NCI-H774 (cell line): ENCODE data around the gene CD226.
"Not testable (repeated sequence)": the region's sequence is repeated elsewhere in the genome, so short reads cannot be mapped to it uniquely, and the experiment has no call there.

Experiments used
- DNase-seq: peaks from one replicate; lab custom pipeline; 2025; lab: John Stamatoyannopoulos, UW

Gene CD226

DNA sequence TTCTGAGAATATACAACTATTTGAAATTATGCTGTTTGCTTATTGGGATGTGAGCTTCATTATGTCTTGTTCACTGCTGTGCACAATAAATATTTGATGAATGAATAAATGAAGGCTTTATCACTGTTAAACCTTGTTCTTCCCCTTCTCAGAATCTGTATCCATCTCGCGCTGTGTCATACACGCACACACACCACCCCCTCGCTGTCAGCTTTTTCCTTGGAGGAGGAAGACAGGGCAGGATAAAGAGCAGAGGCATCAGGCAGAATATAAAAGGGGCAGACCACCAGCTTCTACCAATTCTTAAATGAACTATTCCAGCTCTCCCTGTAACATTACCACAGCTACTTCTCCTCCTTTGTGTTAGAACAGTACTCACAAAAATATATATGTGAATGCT lies 75.0 kb downstream of the CD226 start:
- DNase-seq = no peak

DNA sequence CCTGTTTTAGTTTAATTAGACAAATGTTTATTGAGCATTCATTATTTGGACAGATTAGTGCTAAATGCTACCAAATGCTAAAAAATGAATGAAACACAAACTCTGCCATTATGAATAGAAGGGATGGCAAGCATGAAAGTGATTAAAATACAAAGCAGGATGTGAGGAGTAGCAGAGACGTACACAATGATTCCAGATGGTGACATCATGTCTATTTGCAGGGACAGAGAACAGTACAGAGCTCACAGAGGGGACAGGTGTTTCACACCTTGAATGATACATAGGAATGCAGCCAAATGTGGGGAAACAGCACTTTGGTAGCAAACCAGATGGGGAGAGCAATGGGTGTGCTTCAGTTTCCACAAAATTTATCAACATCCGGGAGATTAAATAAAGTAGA lies 76.3 kb downstream of the CD226 start:
- DNase-seq = peak; percentile 49

DNA sequence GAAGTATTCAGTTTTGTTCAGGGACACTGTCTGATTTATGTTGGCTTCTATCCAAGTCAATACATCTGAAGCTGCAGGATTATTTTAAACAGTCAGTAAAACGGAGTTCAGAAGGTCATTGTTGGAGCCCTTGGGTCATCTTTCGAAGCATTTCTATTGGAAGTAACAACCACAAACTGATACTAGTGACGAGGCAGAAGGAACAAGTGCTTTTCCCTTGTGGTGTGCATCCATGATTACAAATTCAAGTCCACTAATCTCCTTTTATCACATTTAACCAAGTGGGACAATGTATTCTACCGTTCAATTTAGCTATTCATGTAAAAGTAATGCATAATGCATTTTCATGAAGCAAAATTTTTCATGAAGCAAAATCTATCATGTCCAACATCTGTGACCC lies 76.9 kb downstream of the CD226 start:
- DNase-seq = no peak

DNA sequence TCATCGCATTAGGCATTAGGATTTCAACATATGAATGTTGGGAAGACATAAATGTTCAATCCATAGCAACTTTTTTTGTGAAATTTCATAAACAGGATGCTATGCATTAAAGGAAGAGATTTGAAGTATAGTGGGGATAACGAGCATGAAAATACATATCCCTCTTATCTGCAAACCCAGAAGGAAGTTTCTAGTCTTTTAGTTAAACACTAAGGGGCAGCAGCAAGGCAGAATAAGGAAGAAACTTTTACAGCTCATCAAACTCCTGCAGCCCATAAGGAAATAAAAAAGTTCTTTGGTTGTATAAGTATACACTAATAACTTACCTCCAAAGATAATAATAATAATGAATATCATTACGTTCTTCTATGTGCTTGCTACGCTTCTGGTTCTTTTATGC lies 81.5 kb downstream of the CD226 start:
- no peak for DNase-seq

- DNase-seq = no peak
Measured at GRCh38 chr18:69865776-69866175, 81.9 kb downstream of the CD226 start.

DNA sequence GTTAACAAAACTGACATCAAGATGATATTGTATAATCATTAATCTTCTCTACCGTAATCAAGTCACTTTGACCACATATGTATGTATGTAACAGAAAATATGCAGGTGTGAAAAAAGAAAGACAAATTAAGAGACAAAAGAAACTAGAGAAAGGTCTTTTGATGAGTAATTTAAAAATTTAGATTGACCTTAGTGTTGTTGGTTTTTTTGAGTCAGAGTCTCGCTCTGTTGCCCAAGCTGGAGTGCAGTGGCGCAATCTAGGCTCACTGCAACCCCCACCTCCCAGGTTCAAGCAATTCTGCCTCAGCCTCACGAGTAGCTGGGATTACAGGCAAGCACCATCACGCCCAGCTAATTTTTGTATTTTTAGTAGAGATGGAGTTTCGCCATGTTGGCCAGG lies 82.9 kb downstream of the CD226 start:
- DNase-seq = not testable (repeated sequence)

GRCh38 chr18:69858897-69859296 lies 88.8 kb downstream of the CD226 start:
- no peak for DNase-seq

DNA sequence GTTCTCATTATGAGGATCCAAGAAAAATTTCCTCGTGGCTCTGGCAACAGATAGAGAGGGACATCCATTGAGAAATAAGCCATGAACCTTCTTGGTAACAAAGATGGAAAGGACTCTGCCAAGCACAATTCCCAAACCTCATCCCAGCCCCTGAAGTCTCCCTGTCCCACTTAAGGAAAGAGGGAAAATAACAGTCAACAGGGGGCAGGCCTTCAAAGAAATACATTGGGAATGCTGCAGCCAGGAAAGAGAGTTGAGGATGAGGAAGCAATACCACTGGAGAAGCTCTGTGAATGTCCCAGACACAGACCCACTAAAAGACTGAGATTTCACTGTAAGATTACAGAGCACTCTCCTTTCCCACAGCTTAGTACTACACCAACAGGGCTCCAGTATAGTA lies 93.2 kb downstream of the CD226 start:
- no peak for DNase-seq

- no peak for DNase-seq
Measured at GRCh38 chr18:69853051-69853450, 94.6 kb downstream of the CD226 start.

- DNase-seq = no peak
Measured at GRCh38 chr18:69845593-69846506, 101.8 kb downstream of the CD226 start.

DNA sequence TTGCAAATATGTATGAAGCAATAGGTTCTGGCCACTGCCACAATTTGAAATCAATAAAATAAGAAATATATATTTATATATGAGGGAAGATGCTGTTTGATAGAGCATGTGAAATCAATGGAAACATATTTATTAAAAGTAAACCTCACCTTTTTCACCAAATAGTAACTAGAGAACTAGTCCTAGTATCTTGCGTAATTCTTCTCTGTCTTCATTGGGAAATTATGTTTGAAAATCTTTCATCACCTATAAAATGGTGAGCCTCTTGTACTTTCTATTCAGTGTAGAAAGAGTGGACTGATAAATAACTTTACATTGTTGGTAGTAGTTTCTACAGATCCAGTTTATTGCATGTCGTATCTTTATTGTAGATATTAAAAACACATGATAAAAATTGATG lies 103.0 kb downstream of the CD226 start:
- no peak for DNase-seq

GRCh38 chr18:69843015-69843414 lies 104.7 kb downstream of the CD226 start:
- DNase-seq = no peak

DNA sequence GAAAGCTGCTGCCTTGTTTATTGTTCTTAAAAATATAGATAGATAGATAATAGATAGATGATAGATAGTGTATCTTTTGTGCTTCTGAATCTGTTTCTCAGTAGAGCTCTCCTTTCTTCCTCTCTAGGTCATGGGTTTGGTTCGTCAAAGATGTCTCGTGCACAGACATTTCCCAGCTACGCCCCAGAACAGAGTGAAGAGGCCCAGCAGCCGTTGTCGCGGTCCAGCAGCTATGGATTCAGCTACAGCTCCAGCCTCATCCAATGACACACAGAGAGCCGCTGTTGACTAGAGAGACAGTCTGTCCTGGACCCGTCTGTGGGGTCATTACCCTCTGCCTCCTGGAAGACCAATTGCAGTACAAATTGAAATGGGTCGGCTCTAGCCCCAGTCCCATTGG lies 106.6 kb downstream of the CD226 start:
- DNase-seq = no peak

DNA sequence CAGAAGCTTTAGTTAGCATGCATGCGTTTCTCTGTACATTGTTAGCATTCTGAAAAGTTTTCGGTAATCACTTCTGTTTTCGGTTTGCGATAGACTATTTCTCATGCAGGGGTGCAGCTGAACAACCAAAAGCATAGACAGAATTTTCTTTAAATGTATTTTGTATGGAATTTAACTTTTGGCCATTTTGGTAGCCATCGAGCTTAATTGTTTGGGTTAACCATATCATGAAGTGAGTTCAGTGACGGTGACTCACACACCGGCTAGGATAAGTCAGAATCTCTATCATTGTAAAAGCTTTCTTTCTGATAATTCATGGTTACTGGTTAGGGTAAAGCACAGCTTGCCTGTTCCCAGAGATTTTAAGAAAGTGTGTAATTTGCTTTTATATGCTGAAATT lies 107.2 kb downstream of the CD226 start:
- no peak for DNase-seq

- no peak for DNase-seq
Measured at GRCh38 chr18:69840001-69840400, 107.7 kb downstream of the CD226 start.

GRCh38 chr18:69839497-69839896 lies 108.2 kb downstream of the CD226 start:
- DNase-seq = no peak

DNA sequence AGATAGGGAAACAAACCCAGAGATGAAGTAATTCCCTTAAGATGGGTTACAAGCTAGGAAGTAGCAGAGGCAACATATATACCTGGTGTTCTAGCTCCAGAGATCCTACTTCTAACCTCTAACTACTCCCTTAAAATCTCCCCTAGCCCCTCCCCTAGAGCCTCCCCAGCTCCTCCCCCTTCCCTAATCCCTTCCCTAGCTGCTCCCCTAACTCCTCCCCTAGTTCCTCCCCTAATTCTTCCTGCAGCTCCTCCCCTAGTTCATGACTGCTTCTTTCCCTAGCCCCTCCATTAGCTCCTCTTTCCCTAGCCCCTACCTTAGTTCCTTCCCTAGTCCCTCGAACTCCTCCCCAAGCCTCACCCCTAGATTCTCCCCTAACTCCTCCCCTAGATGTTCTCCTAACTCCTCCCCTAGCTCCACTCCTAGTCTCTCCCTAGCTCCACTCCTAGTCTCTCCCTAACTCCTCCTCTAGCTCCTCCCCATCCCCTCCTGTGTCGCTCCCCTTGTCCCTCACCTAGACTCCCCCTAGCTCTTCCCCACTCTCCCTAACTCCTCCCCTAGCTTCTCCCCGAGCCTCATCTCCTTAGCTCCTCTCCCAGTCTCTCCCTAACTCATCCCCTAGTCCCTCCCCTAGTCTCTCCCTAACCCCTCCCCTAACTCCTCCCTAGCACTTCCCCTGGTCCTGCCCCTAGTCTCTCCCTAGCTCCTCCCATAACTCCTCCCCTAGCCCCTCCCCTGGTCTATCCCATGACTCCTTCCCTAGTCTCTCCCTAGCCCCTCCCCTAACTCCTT lies 108.9 kb downstream of the CD226 start:
- DNase-seq = no peak

DNA sequence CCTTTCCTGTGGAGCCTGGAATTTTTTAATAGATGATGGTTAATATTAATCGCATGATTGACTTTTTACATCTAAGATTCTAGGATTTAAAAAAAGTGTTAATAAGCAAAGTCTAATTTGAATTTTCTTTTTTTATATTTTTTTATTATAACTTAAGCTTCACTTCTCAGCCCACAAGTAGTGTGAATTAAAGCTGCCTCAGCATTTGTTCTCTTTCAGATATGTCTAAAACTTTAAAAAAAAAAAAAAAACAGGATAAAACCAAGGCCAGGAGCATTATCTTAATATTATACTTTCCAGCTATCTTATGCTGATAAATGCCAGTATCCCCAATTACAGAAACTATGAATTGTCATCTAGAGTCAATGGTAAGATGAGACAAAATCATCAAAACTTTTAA lies 109.7 kb downstream of the CD226 start:
- DNase-seq = no peak

DNA sequence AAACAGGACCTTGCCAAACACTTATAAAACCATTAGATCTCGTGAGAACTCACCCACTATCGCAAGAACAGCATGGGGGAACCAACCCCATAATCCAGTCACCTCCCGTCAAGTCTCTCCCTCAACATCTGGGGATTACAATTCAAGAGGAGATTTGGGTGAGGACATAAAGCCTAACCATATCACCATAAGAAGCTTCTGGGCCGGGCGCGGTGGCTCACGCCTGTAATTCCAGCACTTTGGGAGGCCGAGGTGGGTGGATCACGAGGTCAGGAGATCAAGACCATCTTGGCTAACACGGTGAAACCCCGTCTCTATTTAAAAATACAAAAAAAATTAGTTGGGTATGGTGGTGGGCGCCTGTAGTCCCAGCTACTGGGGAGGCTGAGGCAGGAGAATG lies 112.7 kb downstream of the CD226 start:
- DNase-seq = not testable (repeated sequence)

GRCh38 chr18:69830189-69830588 lies 117.5 kb downstream of the CD226 start:
- DNase-seq = no peak

DNA sequence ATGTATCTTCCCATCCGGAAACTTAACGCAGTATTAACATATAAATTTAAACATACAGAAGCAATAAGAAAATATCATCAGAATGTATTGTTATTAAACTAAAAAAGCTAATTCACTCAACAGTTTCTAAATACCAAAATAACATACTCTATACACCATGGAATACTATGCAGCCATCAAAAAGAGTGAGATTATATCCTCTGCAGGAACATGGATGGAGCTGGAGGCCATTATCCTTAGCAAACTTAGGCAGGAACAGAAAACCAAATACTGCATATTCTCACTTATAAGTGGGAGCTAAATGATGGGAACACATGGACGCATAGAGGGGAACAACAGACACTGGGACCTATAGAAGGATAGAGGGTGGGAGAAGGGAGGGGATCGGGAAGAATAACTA lies 127.1 kb downstream of the CD226 start:
- DNase-seq = no peak

GRCh38 chr18:69819460-69819859 lies 128.2 kb downstream of the CD226 start:
- no peak for DNase-seq

GRCh38 chr18:69817335-69817940 lies 130.2 kb downstream of the CD226 start:
- no peak for DNase-seq
